HFFc6 (cell line): Measurements from ENCODE around the gene MVB12B. TPM values are rescaled to one million over a fixed set of nuclear protein-coding genes. Genes with fewer than 3 reads are reported as not detected.
"Not testable (repeated sequence)": the region's sequence is repeated elsewhere in the genome, so short reads cannot be mapped to it uniquely, and the experiment has no call there.

Experiments used
- DNase-seq: peaks from one replicate; pipeline ENCODE4 v3.0.0-alpha.2; 2018
- H3K27ac Mint-ChIP-seq: 2 replicates; pipeline ENCODE4 v1.8.0; 2020; ENCODE audit warnings: mild to moderate bottlenecking, mixed read lengths
- H3K27me3 Mint-ChIP-seq: 2 replicates; pipeline ENCODE4 v1.8.0; 2021; ENCODE audit warnings: mild to moderate bottlenecking, moderate library complexity, mixed read lengths; ENCODE audit not compliant: insufficient read depth
- H3K36me3 Mint-ChIP-seq: 2 replicates; pipeline ENCODE4 v1.8.0; 2021; ENCODE audit warnings: low read depth, mixed read lengths
- H3K4me1 Mint-ChIP-seq: 2 replicates; pipeline ENCODE4 v1.8.0; 2020; ENCODE audit warnings: low read depth, mixed read lengths
- H3K4me3 Mint-ChIP-seq: 2 replicates; pipeline ENCODE4 v1.8.0; 2020; ENCODE audit warnings: mild to moderate bottlenecking, moderate library complexity, mixed read lengths
- H3K9me3 Mint-ChIP-seq: 2 replicates; pipeline ENCODE4 v1.8.0; 2020; ENCODE audit warnings: mild to moderate bottlenecking, mixed read lengths
- CTCF ChIP-seq: fragments of 200-600 bp; sonication (generic); IDR thresholded peaks from 2 replicates; pipeline ENCODE4 v1.5.0; 2021; ENCODE audit warnings: antibody characterized with exemption, mild to moderate bottlenecking
- total RNA-seq, 6 experiments: library from RNA; stranded (reverse); fragmentation: NEBNext Ultra II Directional; extraction: Animal tissue kit (Norgen Biotek cat#: 25700); gene quantifications; 2 replicates in 1 of 6; 3 replicates in 5 of 6; pipeline ENCODE4 v1.2.3, GENCODE V29; 2021

The MVB12B gene
- total RNA-seq, 6 experiments from 2014 or later, result 4.4 to 8.3 (median 6.7) TPM

- peak; percentile 71 for DNase-seq
- no peak for TF ChIP-seq CTCF
- Mint-ChIP-seq H3K27ac (peak overlapping the region; percentile 97), H3K4me3 (peak overlapping the region; percentile 77), H3K27me3 (no peaks in the 10 kb centered on the region), H3K4me1 (peaks cover 25% of the 10 kb centered on the region), H3K9me3 (no peaks in the 10 kb centered on the region; the same call in 1 of the 2 replicates), H3K36me3 (peaks cover 5% of the 10 kb centered on the region; the same call in 1 of the 2 replicates)
Observed at GRCh38 chr9:126474786-126475485, 148.3 kb downstream of the MVB12B start.

- Mint-ChIP-seq H3K9me3 (no peaks in the 10 kb centered on the region; the same call in 1 of the 2 replicates), H3K4me1 (peaks cover 25% of the 10 kb centered on the region), H3K4me3 (no peak overlapping the region), H3K27ac (peak overlapping the region; percentile 66), H3K36me3 (peaks cover 5% of the 10 kb centered on the region; the same call in 1 of the 2 replicates), H3K27me3 (no peaks in the 10 kb centered on the region)
- no peak for DNase-seq
- TF ChIP-seq CTCF, result no peak
Observed at GRCh38 chr9:126475933-126476555, 149.4 kb downstream of the MVB12B start.

GRCh38 chr9:126477432-126477831, 150.8 kb downstream of the MVB12B start:
- H3K9me3 Mint-ChIP-seq, H3K27ac Mint-ChIP-seq, DNase-seq, H3K4me3 Mint-ChIP-seq, H3K36me3 Mint-ChIP-seq, H3K27me3 Mint-ChIP-seq: not testable (repeated sequence)
- peaks cover 25% of the 10 kb centered on the region for H3K4me1 Mint-ChIP-seq

GRCh38 chr9:126478216-126478981, 151.8 kb downstream of the MVB12B start:
- Mint-ChIP-seq H3K4me1 (peaks cover 22% of the 10 kb centered on the region), H3K9me3 (no peaks in the 10 kb centered on the region; the same call in 1 of the 2 replicates), H3K4me3 (no peak overlapping the region), H3K27me3 (no peaks in the 10 kb centered on the region; the same call in 1 of the 2 replicates), H3K36me3 (peaks cover 5% of the 10 kb centered on the region; the same call in 1 of the 2 replicates), H3K27ac (no peak overlapping the region)
- no peak for TF ChIP-seq CTCF
- no peak for DNase-seq

GRCh38 chr9:126479515-126479914, 152.9 kb downstream of the MVB12B start:
- no peak for DNase-seq
- H3K4me3 Mint-ChIP-seq, result no peak overlapping the region
- peaks cover 5% of the 10 kb centered on the region; the same call in 1 of the 2 replicates for H3K36me3 Mint-ChIP-seq
- H3K4me1 Mint-ChIP-seq, result peaks cover 11% of the 10 kb centered on the region
- H3K9me3 Mint-ChIP-seq, result no peaks in the 10 kb centered on the region; the same call in 1 of the 2 replicates
- no peaks in the 10 kb centered on the region; the same call in 1 of the 2 replicates for H3K27me3 Mint-ChIP-seq
- no peak overlapping the region for H3K27ac Mint-ChIP-seq
- TF ChIP-seq CTCF, result no peak
